Endodermal cell (in vitro differentiated cells): ENCODE measurements around the gene HSD17B12. TPM values are rescaled to one million over a fixed set of nuclear protein-coding genes. Genes with fewer than 3 reads are reported as not detected.

Source experiments
- DNase-seq: peaks from one replicate; pipeline ENCODE4 v3.0.0-alpha.2; 2017
- H3K27ac ChIP-seq: 2 replicates; pipeline ENCODE4 v1.5.1; 2013; ENCODE audit warnings: mild to moderate bottlenecking, low read depth, low read length, moderate library complexity
- H3K27me3 ChIP-seq: 2 replicates; pipeline ENCODE4 v1.6.1; 2013; ENCODE audit warnings: mild to moderate bottlenecking, low read length, moderate library complexity; ENCODE audit not compliant: insufficient read depth, control insufficient read depth, poor library complexity, severe bottlenecking
- H3K36me3 ChIP-seq: 2 replicates; pipeline ENCODE4 v1.7.0; 2013; ENCODE audit warnings: mild to moderate bottlenecking, low read length, moderate library complexity; ENCODE audit not compliant: control insufficient read depth, insufficient read depth
- H3K4me1 ChIP-seq: one replicate; pipeline ENCODE4 v1.7.0; 2013; ENCODE audit warnings: low read length; ENCODE audit not compliant: control insufficient read depth, insufficient read depth
- H3K4me3 ChIP-seq: 2 replicates; pipeline ENCODE4 v1.5.1; 2013; ENCODE audit warnings: mild to moderate bottlenecking, low read length, moderate library complexity
- H3K9ac ChIP-seq: 2 replicates; pipeline ENCODE4 v1.6.1; 2013; ENCODE audit warnings: mild to moderate bottlenecking, low read length, moderate library complexity; ENCODE audit not compliant: poor library complexity, severe bottlenecking; ENCODE audit errors: extremely low read depth
- H3K9me3 ChIP-seq: 2 replicates; pipeline ENCODE4 v1.6.1; 2013; ENCODE audit warnings: mild to moderate bottlenecking, low read length, moderate library complexity; ENCODE audit not compliant: control insufficient read depth
- H3K27ac Mint-ChIP-seq: 2 replicates; pipeline ENCODE4 v1.8.0; 2020; ENCODE audit warnings: mixed read lengths
- H3K27me3 Mint-ChIP-seq: 2 replicates; pipeline ENCODE4 v1.8.0; 2021; ENCODE audit warnings: mild to moderate bottlenecking, mixed read lengths; ENCODE audit not compliant: insufficient read depth
- H3K36me3 Mint-ChIP-seq: 2 replicates; pipeline ENCODE4 v1.8.0; 2020; ENCODE audit warnings: low read depth, mixed read lengths
- H3K4me1 Mint-ChIP-seq: 2 replicates; pipeline ENCODE4 v1.8.0; 2020; ENCODE audit warnings: mixed read lengths
- H3K4me3 Mint-ChIP-seq: 2 replicates; pipeline ENCODE4 v1.8.0; 2020; ENCODE audit warnings: mild to moderate bottlenecking, moderate library complexity, mixed read lengths
- H3K9me3 Mint-ChIP-seq: 2 replicates; pipeline ENCODE4 v1.8.0; 2020; ENCODE audit warnings: mild to moderate bottlenecking, mixed read lengths
- CTCF ChIP-seq: fragments of 200-600 bp; sonication (generic); conservative IDR thresholded peaks from 2 replicates; pipeline ENCODE4 v1.5.0; 2021; ENCODE audit warnings: antibody characterized with exemption, mild to moderate bottlenecking
- WGBS, 2 experiments: methylation state at CpG; one replicate each; pipeline versions ENCODE4 v1.1.5 to v1.1.7; 2013; ENCODE audit warnings: missing lambda C conversion rate in 2 of 2, mixed read lengths in 1 of 2; ENCODE audit not compliant: insufficient coverage in 1 of 2, insufficient read length in 1 of 2; 5-methylcytosine and 5-hydroxymethylcytosine counted together
- total RNA-seq, 2 donors: library from RNA; stranded (reverse); fragmentation: NEBNext Ultra II Directional in 1 of 2; extraction: Animal tissue kit (Norgen Biotek cat#: 25700) in 1 of 2; gene quantifications; 2 replicates in 1 of 2; 3 replicates in 1 of 2; pipeline ENCODE4 v1.2.1, GENCODE V29; 2021

Gene HSD17B12
- total RNA-seq, 2 donors from 2014 or later, result 109 to 138 TPM

- no CpG with 5 or more reads among the region's 1 CpG for WGBS, 2 experiments
- Mint-ChIP-seq H3K9me3 (peaks cover 29% of the 10 kb centered on the region), H3K27ac (no peak overlapping the region), H3K27me3 (no peaks in the 10 kb centered on the region), H3K36me3 (peaks cover 40% of the 10 kb centered on the region), H3K4me1 (peaks cover 16% of the 10 kb centered on the region), H3K4me3 (no peak overlapping the region)
- H3K27ac ChIP-seq, result no peak overlapping the region
- TF ChIP-seq CTCF, result no peak
- H3K9ac ChIP-seq, result no peak overlapping the region
- H3K27me3 ChIP-seq, result no peaks in the 10 kb centered on the region
- no peak for DNase-seq
- H3K4me3 ChIP-seq, result no peak overlapping the region
- H3K36me3 ChIP-seq, result peaks cover 26% of the 10 kb centered on the region
- no peaks in the 10 kb centered on the region for H3K4me1 ChIP-seq
- H3K9me3 ChIP-seq, result peaks cover 34% of the 10 kb centered on the region
Observed at GRCh38 chr11:43699870-43700269, 19.3 kb downstream of the HSD17B12 start.

GRCh38 chr11:43706631-43707030 lies 26.1 kb downstream of the HSD17B12 start:
- no peak for DNase-seq
- no peak overlapping the region for H3K9ac ChIP-seq
- Mint-ChIP-seq H3K4me3 (no peak overlapping the region), H3K4me1 (peaks cover 4% of the 10 kb centered on the region), H3K9me3 (peaks cover 14% of the 10 kb centered on the region), H3K36me3 (peaks cover 18% of the 10 kb centered on the region), H3K27me3 (no peaks in the 10 kb centered on the region), H3K27ac (no peak overlapping the region)
- 60 to 100% methylated on average over 1 of the region's 1 CpG for WGBS, 2 experiments
- H3K4me3 ChIP-seq, result no peak overlapping the region
- no peak for TF ChIP-seq CTCF
- peaks cover 26% of the 10 kb centered on the region for H3K36me3 ChIP-seq
- peaks cover 12% of the 10 kb centered on the region for H3K9me3 ChIP-seq
- H3K4me1 ChIP-seq, result no peaks in the 10 kb centered on the region
- no peaks in the 10 kb centered on the region for H3K27me3 ChIP-seq
- H3K27ac ChIP-seq, result no peak overlapping the region

GRCh38 chr11:43708776-43709175 lies 28.2 kb downstream of the HSD17B12 start:
- H3K36me3 Mint-ChIP-seq, result peaks cover 16% of the 10 kb centered on the region
- H3K36me3 ChIP-seq, result peaks cover 24% of the 10 kb centered on the region
- H3K9ac ChIP-seq, result no peak overlapping the region
- DNase-seq, result no peak
- H3K9me3 Mint-ChIP-seq, result peaks cover 7% of the 10 kb centered on the region
- no peak overlapping the region for H3K27ac ChIP-seq
- H3K9me3 ChIP-seq, result peaks cover 7% of the 10 kb centered on the region
- H3K4me3 Mint-ChIP-seq, result no peak overlapping the region
- peak; percentile 65 for TF ChIP-seq CTCF
- no peaks in the 10 kb centered on the region for H3K4me1 ChIP-seq
- 80 to 83% methylated on average over 1 to 4 of the region's 4 CpGs for WGBS, 2 experiments
- no peak overlapping the region for H3K27ac Mint-ChIP-seq
- no peaks in the 10 kb centered on the region for H3K27me3 ChIP-seq
- H3K27me3 Mint-ChIP-seq, result no peaks in the 10 kb centered on the region
- H3K4me3 ChIP-seq, result no peak overlapping the region
- H3K4me1 Mint-ChIP-seq, result peaks cover 4% of the 10 kb centered on the region
